GM23248 (cell line): ENCODE data around the gene NKIRAS1.

Experiments used
- EZH2 ChIP-seq: fragments of 200-600 bp; sonication (generic); IDR thresholded peaks from 2 replicates; pipeline ENCODE4 v1.6.1; 2018; ENCODE audit warnings: antibody characterized with exemption, mild to moderate bottlenecking; ENCODE audit not compliant: insufficient read depth, poor library complexity, severe bottlenecking
- EZH2phosphoT487 ChIP-seq: fragments of 200-600 bp; sonication (generic); IDR thresholded peaks from 2 replicates; pipeline ENCODE4 v1.6.1; 2018; ENCODE audit warnings: antibody characterized with exemption, moderate library complexity, mild to moderate bottlenecking, low read depth; ENCODE audit not compliant: insufficient read depth

DNA sequence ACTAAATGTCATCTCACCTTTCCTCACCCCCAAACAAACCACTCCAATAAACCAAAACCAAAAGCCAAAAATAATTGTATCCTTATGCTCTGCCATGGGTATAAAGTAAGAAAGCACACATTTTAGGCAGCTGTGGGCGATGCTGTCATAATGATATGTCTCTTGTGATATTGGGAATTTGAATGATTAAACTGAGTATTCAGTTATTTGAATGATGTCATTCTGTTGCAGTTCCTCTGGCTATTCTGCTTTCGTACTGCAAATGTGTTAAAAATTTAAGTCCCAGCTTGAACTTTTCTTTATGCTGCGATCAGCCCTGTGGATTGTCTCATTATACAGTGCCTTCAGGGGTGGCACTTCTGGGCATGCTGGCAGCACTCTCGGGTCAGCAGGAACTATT, 17.5 kb upstream of the NKIRAS1 start:
- TF ChIP-seq EZH2: no peak
- TF ChIP-seq EZH2phosphoT487: no peak
